HepG2 (cell line): Measurements from ENCODE around the gene RASIP1. TPM values are rescaled to one million over a fixed set of nuclear protein-coding genes. Genes with fewer than 3 reads are reported as not detected.

Experiments
- ARNTL ChIP-seq: sonication (generic); formaldehyde crosslinking; IDR thresholded peaks from 2 replicates; pipeline ENCODE4 v1.4.0; 2020; ENCODE audit warnings: mild to moderate bottlenecking, missing genetic modification reagents
- CCDC6 ChIP-seq: sonication (generic); formaldehyde crosslinking; IDR thresholded peaks from 2 replicates; pipeline ENCODE4 v1.8.1; 2022; ENCODE audit warnings: mild to moderate bottlenecking, missing genetic modification reagents, moderate library complexity
- ELF1 ChIP-seq: sonication (generic); formaldehyde crosslinking; IDR thresholded peaks from 2 replicates; pipeline ENCODE4 v1.4.0; 2020; ENCODE audit warnings: missing genetic modification reagents
- FOSL2 ChIP-seq: sonication (generic); formaldehyde crosslinking; IDR thresholded peaks from 2 replicates; pipeline ENCODE4 v1.4.0; 2020; ENCODE audit warnings: missing genetic modification reagents
- JUNB ChIP-seq: sonication (generic); formaldehyde crosslinking; IDR thresholded peaks from 2 replicates; pipeline ENCODE4 v1.8.0; 2022; ENCODE audit warnings: missing genetic modification reagents, mild to moderate bottlenecking, borderline replicate concordance
- KLF13 ChIP-seq: sonication (generic); formaldehyde crosslinking; IDR thresholded peaks from 2 replicates; pipeline ENCODE4 v1.4.0; 2020; ENCODE audit warnings: mild to moderate bottlenecking, missing genetic modification reagents
- MTF2 ChIP-seq: sonication (generic); formaldehyde crosslinking; IDR thresholded peaks from 2 replicates; pipeline ENCODE4 v1.5.0; 2020; ENCODE audit warnings: missing genetic modification reagents, borderline replicate concordance
- NFATC3 ChIP-seq: sonication (generic); formaldehyde crosslinking; IDR thresholded peaks from 2 replicates; pipeline ENCODE4 v1.5.1; 2020; ENCODE audit warnings: mild to moderate bottlenecking, missing genetic modification reagents
- NR2F6 ChIP-seq, 2 experiments: IDR thresholded peaks; 2 replicates each; pipeline ENCODE4 v1.6.1; 2016; ENCODE audit warnings: antibody characterized with exemption in 1 of 2, mild to moderate bottlenecking in 1 of 2
- PAX8 ChIP-seq: sonication (generic); formaldehyde crosslinking; IDR thresholded peaks from 2 replicates; pipeline ENCODE4 v1.8.0; 2022; ENCODE audit warnings: mild to moderate bottlenecking, missing genetic modification reagents, borderline replicate concordance
- SIX4 ChIP-seq: sonication (generic); formaldehyde crosslinking; IDR thresholded peaks from 2 replicates; pipeline ENCODE4 v1.4.0; 2020; ENCODE audit warnings: missing genetic modification reagents
- SP4 ChIP-seq: sonication (generic); formaldehyde crosslinking; IDR thresholded peaks from 2 replicates; pipeline ENCODE4 v1.8.1; 2023; ENCODE audit warnings: mild to moderate bottlenecking, missing genetic modification reagents
- TEAD2 ChIP-seq: sonication (generic); formaldehyde crosslinking; IDR thresholded peaks from 2 replicates; pipeline ENCODE4 v1.9.0; 2021; ENCODE audit warnings: missing genetic modification reagents
- TFDP2 ChIP-seq: sonication (generic); formaldehyde crosslinking; IDR thresholded peaks from 2 replicates; pipeline ENCODE4 v1.4.0; 2020; ENCODE audit warnings: missing genetic modification reagents
- ZBTB44 ChIP-seq: sonication (generic); formaldehyde crosslinking; IDR thresholded peaks from 2 replicates; pipeline ENCODE4 v1.4.0; 2020; ENCODE audit warnings: missing genetic modification reagents
- ZFP90 ChIP-seq: sonication (generic); formaldehyde crosslinking; IDR thresholded peaks from 2 replicates; pipeline ENCODE4 v1.8.0; 2022; ENCODE audit warnings: missing genetic modification reagents, mild to moderate bottlenecking, inconsistent platforms, borderline replicate concordance
- ZNF12 ChIP-seq: sonication (generic); formaldehyde crosslinking; IDR thresholded peaks from 2 replicates; pipeline ENCODE4 v1.5.0; 2020; ENCODE audit warnings: missing genetic modification reagents
- ZNF326 ChIP-seq: sonication (generic); formaldehyde crosslinking; IDR thresholded peaks from 2 replicates; pipeline ENCODE4 v1.4.0; 2020; ENCODE audit warnings: missing genetic modification reagents, borderline replicate concordance
- ZNF362 ChIP-seq: sonication (generic); formaldehyde crosslinking; IDR thresholded peaks from 2 replicates; pipeline ENCODE4 v1.4.0; 2020; ENCODE audit warnings: missing genetic modification reagents, mild to moderate bottlenecking, borderline replicate concordance
- ZNF572 ChIP-seq: sonication (generic); formaldehyde crosslinking; IDR thresholded peaks from 2 replicates; pipeline ENCODE4 v1.5.1; 2020; ENCODE audit warnings: mild to moderate bottlenecking, missing genetic modification reagents
- ZNF577 ChIP-seq: sonication (generic); formaldehyde crosslinking; IDR thresholded peaks from 2 replicates; pipeline ENCODE4 v1.4.0; 2020; ENCODE audit warnings: mild to moderate bottlenecking, low read depth, missing genetic modification reagents, borderline replicate concordance
- ZNF589 ChIP-seq: sonication (generic); formaldehyde crosslinking; conservative IDR thresholded peaks from 2 replicates; pipeline ENCODE4 v1.8.0; 2022; ENCODE audit warnings: mild to moderate bottlenecking, moderate library complexity, missing genetic modification reagents
- ZNF780A ChIP-seq: sonication (generic); formaldehyde crosslinking; IDR thresholded peaks from 2 replicates; pipeline ENCODE4 v1.8.0; 2022; ENCODE audit warnings: mild to moderate bottlenecking, missing genetic modification reagents, moderate library complexity
- ZSCAN20 ChIP-seq: sonication (generic); formaldehyde crosslinking; IDR thresholded peaks from 2 replicates; pipeline ENCODE4 v1.4.0; 2020; ENCODE audit warnings: missing genetic modification reagents, mild to moderate bottlenecking, borderline replicate concordance
- ZXDC ChIP-seq: sonication (generic); formaldehyde crosslinking; IDR thresholded peaks from 2 replicates; pipeline ENCODE4 v1.5.0; 2020; ENCODE audit warnings: mild to moderate bottlenecking, missing genetic modification reagents
- polyA plus RNA-seq, 8 experiments: library from polyadenylated mRNA; depleted of rRNA in 3 of 8; stranded (reverse) in 7 of 8; unstranded in 1 of 8; fragments of >200 nt; fragmentation: Illumina TruSeq in 4 of 8; extraction: Trizol in 4 of 8; gene quantifications; 2 replicates each; pipeline versions ENCODE4 v1.2.1 to v1.2.3, GENCODE V29; 2011 to 2016; ENCODE audit warnings: low read depth in 4 of 8, missing spikeins in 1 of 8, mixed read lengths in 1 of 8; ENCODE audit not compliant: insufficient read depth in 1 of 8
- total RNA-seq, 5 experiments: library from RNA; depleted of rRNA; stranded (reverse); fragments of >200 nt; fragmentation: Illumina TruSeq; extraction: Trizol; gene quantifications; 2 replicates each; pipeline ENCODE4 v1.2.3, GENCODE V29; 2016; ENCODE audit warnings: low read depth in 1 of 5

RASIP1 gene
- total and polyA plus RNA-seq, 2 of the 13 experiments (the other 11 are each of a cell fraction or from before 2014, with no cell fraction given): 0.44 to 0.58 TPM

- TF ChIP-seq PAX8: no peak
- peak; percentile 83 for TF ChIP-seq ARNTL (CRISPR knock-in tag)
- TF ChIP-seq NFATC3 (CRISPR knock-in tag): no peak
- TF ChIP-seq ZNF577 (CRISPR knock-in tag): no peak
- TF ChIP-seq KLF13: no peak
- TF ChIP-seq SP4 (CRISPR knock-in tag): no peak
- TF ChIP-seq ZFP90: no peak
- TF ChIP-seq TEAD2: no peak
- no peak for TF ChIP-seq SIX4 (CRISPR knock-in tag)
- peak; percentile 96 for TF ChIP-seq FOSL2 (CRISPR knock-in tag)
- no peak for TF ChIP-seq CCDC6 (CRISPR knock-in tag)
- TF ChIP-seq ZNF12 (CRISPR knock-in tag): no peak
- TF ChIP-seq MTF2: no peak
- no peak for TF ChIP-seq ZSCAN20 (CRISPR knock-in tag)
- TF ChIP-seq ELF1 (CRISPR knock-in tag): 0 out of 2 replicates have a peak, but pooled peaks have one; percentile 10
- TF ChIP-seq ZNF572 (CRISPR knock-in tag): no peak
- TF ChIP-seq ZNF589 (CRISPR knock-in tag): no peak
- TF ChIP-seq ZNF780A (CRISPR knock-in tag): no peak
- no peak for TF ChIP-seq ZNF362 (CRISPR knock-in tag)
- TF ChIP-seq ZNF326: no peak
- TF ChIP-seq TFDP2 (CRISPR knock-in tag): no peak
- no peak for TF ChIP-seq JUNB (CRISPR knock-in tag)
- no peak for TF ChIP-seq ZXDC (CRISPR knock-in tag)
- TF ChIP-seq ZBTB44: no peak
- peak; percentile 50; the same call in 1 of the 2 replicates for TF ChIP-seq NR2F6 (IDR thresholded peaks at IDR 0.05)
- peak; percentile 53 for TF ChIP-seq NR2F6 (CRISPR knock-in tag; IDR thresholded peaks at IDR 0.05)
Observed at GRCh38 chr19:48780631-48781391, 40.4 kb upstream of the RASIP1 start (continued).
